Stimulated activated CD4-positive, alpha-beta T cell treated with anti-CD3 and anti-CD28 coated beads, Interleukin-1b, Interleukin-23, amount 100 ng/mL, for 48 hours (primary cell): ENCODE measurements around the gene POLN.
A peak's percentile ranks its signal among the peaks of the same experiment; 100 is the strongest.
"Not testable (repeated sequence)": the region's sequence is repeated elsewhere in the genome, so short reads cannot be mapped to it uniquely, and the experiment has no call there.

Experiments used
- DNase-seq: peaks from one replicate; pipeline ENCODE4 v3.0.0-alpha.2; 2020

The POLN gene

GRCh38 chr4:2250357-2251072 is 8.6 kb upstream of the POLN start:
- no peak for DNase-seq

- DNase-seq: no peak
Observed at GRCh38 chr4:2249526-2250356, 7.8 kb upstream of the POLN start.

- DNase-seq: no peak
Observed at GRCh38 chr4:2248821-2249261, 6.9 kb upstream of the POLN start.

- peak; percentile 1 for DNase-seq
Observed at GRCh38 chr4:2248044-2248780, 6.3 kb upstream of the POLN start.

- peak; percentile 1 for DNase-seq
Observed at GRCh38 chr4:2247128-2248043, 5.5 kb upstream of the POLN start.

- DNase-seq: no peak
Observed at GRCh38 chr4:2246384-2247127, 4.6 kb upstream of the POLN start.

GRCh38 chr4:2245787-2246275 is 3.9 kb upstream of the POLN start:
- DNase-seq: no peak

GRCh38 chr4:2245057-2245786 is 3.3 kb upstream of the POLN start:
- DNase-seq: peak; percentile 5

- no peak for DNase-seq
Observed at GRCh38 chr4:2243681-2244380, 1.9 kb upstream of the POLN start.

GRCh38 chr4:2241003-2241402 is 918 bp downstream of the POLN start:
- DNase-seq: no peak

GRCh38 chr4:2236944-2237666 is 4.8 kb downstream of the POLN start:
- no peak for DNase-seq

- DNase-seq: no peak
Observed at GRCh38 chr4:2231082-2231481, 10.8 kb downstream of the POLN start.

GRCh38 chr4:2226261-2226660 is 15.7 kb downstream of the POLN start:
- no peak for DNase-seq

- no peak for DNase-seq
Observed at GRCh38 chr4:2222838-2223237, 19.1 kb downstream of the POLN start.

- DNase-seq: not testable (repeated sequence)
Observed at GRCh38 chr4:2221378-2221777, 20.5 kb downstream of the POLN start.

- peak; percentile 73 for DNase-seq
Observed at GRCh38 chr4:2220016-2220630, 21.8 kb downstream of the POLN start.

- DNase-seq: no peak
Observed at GRCh38 chr4:2219233-2219760, 22.6 kb downstream of the POLN start.

GRCh38 chr4:2218436-2218835 is 23.5 kb downstream of the POLN start:
- DNase-seq: no peak

GRCh38 chr4:2217726-2218125 is 24.2 kb downstream of the POLN start:
- DNase-seq: no peak
